ENCODE measurements around the gene PCARE. TPM values are rescaled to one million over a fixed set of nuclear protein-coding genes. Genes with fewer than 3 reads are reported as not detected.

Gene PCARE
- total and polyA plus RNA-seq, 2 of the 8 experiments (the other 6 are each of a cell fraction or from before 2014, with no cell fraction given): not detected

GRCh38 chr2:29105375-29105774, 31.1 kb upstream of the PCARE start:
- DNase-seq (ENCODE audit: low read depth in 1 of 2, low spot score in 2 of 2): no peak

More at GRCh38 chr2:29105375-29105774, 31.1 kb upstream of the PCARE start:
- no peak for FAIRE-seq
- no peak overlapping the region for H3K27ac ChIP-seq (ENCODE audit: low read depth, low read length)
- H2BK15ac ChIP-seq (ENCODE audit: low read length): no peak overlapping the region
- no peaks in the 10 kb centered on the region for H3K79me1 ChIP-seq (ENCODE audit: low read depth, low read length)
- H3K36me3 ChIP-seq (ENCODE audit: control insufficient read depth in 2 of 4, insufficient read depth in 4 of 4, low read length in 3 of 4): no peaks in the 10 kb centered on the region
- H3K4ac ChIP-seq (replicated peaks; ENCODE audit: insufficient read length, low read depth, low read length): no peak overlapping the region
- no peak overlapping the region for H3K4me3 ChIP-seq (ENCODE audit: extremely low read depth in 1 of 4, insufficient read depth in 2 of 4, low read depth in 3 of 4, low read length in 4 of 4)
- no peak overlapping the region for H2BK12ac ChIP-seq (ENCODE audit: low read depth, low read length)
- WGBS, 2 experiments (ENCODE audit: extremely low coverage in 1 of 2, insufficient coverage in 1 of 2, insufficient read length in 1 of 2, insufficient replicate concordance in 2 of 2, low coverage in 1 of 2, low lambda C conversion rate in 2 of 2, missing lambda C conversion rate in 1 of 2): 68% methylated on average over 2 of the region's 2 CpGs; no CpG with 5 or more reads in 1 of the 2 experiments
- H2BK120ac ChIP-seq (replicated peaks; ENCODE audit: low read depth, low read length): no peak overlapping the region
- H3K9me3 ChIP-seq (ENCODE audit: insufficient read depth in 2 of 2, low read depth in 1 of 2, low read length in 1 of 2): peaks cover 3 to 5% of the 10 kb centered on the region in 2 experiments; a peak in 2 of 4 replicates
- no peak overlapping the region for H4K91ac ChIP-seq (replicated peaks; ENCODE audit: insufficient read length, low read length)
- H3K4me2 ChIP-seq (ENCODE audit: insufficient read depth in 1 of 2, low read depth in 2 of 2, low read length in 2 of 2): no peak overlapping the region
- 0 out of 2 replicates have a peak overlapping the region, but pooled peaks have one; percentile 79 for H2AFZ ChIP-seq (ENCODE audit: low read length)
- H3K79me2 ChIP-seq (ENCODE audit: control insufficient read depth in 1 of 2, insufficient read depth in 2 of 2, low read length in 2 of 2): no peaks in the 10 kb centered on the region
- no peak overlapping the region for H3K9ac ChIP-seq (replicated peaks in 1 of 4; ENCODE audit: extremely low read depth in 1 of 4, low read depth in 3 of 4, low read length in 3 of 4)
- H3K56ac ChIP-seq (replicated peaks; ENCODE audit: insufficient read length, low read depth, low read length): no peak overlapping the region
- H4K5ac ChIP-seq (ENCODE audit: insufficient read length, low read depth, low read length): no peak overlapping the region
- H2BK20ac ChIP-seq (ENCODE audit: low read length): no peak overlapping the region
- H4K20me1 ChIP-seq (replicated peaks in 1 of 2; ENCODE audit: control insufficient read depth in 1 of 2, insufficient read depth in 2 of 2, low read length in 2 of 2): no peaks in the 10 kb centered on the region
- POLR2A ChIA-PET (ENCODE audit: partially characterized antibody): interaction anchor here (1.1 kb wide), 1 partner anchor 11 kb away, joined by 3 read pairs; no protein-coding TSS in a partner anchor
- no peak overlapping the region for H4K8ac ChIP-seq (ENCODE audit: extremely low read depth, insufficient read depth, low read length)
- H3K18ac ChIP-seq (ENCODE audit: extremely low read depth, low read length): no peak overlapping the region
- H2BK5ac ChIP-seq (ENCODE audit: low read depth, low read length): no peak overlapping the region
- H3K27me3 ChIP-seq (replicated peaks in 1 of 4; ENCODE audit: control insufficient read depth in 3 of 4, extremely low read depth in 1 of 4, insufficient read depth in 3 of 4, low read length in 3 of 4): no peaks in the 10 kb centered on the region
- CTCF ChIA-PET (ENCODE audit: partially characterized antibody): interaction anchor here (1.0 to 1.7 kb wide), 3 partner anchors 8 to 25 kb away, joined by 3 to 4 read pairs (median 3); no protein-coding TSS in a partner anchor
- TF ChIP-seq NANOG (IDR thresholded peaks at IDR 0.05; ENCODE audit: insufficient read depth, low read depth, low read length, poor library complexity, severe bottlenecking) (no peak), ASH2L (IDR thresholded peaks at IDR 0.05; ENCODE audit: low read length) (no peak), RAD21 (IDR thresholded peaks at IDR 0.05 in 1 of 2, conservative IDR thresholded peaks at IDR 0.05 in 1 of 2; ENCODE audit: low read depth in 2 of 2, low read length in 2 of 2) (0 out of 4 replicates have a peak, but pooled peaks of 1 of the 2 experiments have one; percentile 8)
- TF ChIP-seq, protein P1, sequence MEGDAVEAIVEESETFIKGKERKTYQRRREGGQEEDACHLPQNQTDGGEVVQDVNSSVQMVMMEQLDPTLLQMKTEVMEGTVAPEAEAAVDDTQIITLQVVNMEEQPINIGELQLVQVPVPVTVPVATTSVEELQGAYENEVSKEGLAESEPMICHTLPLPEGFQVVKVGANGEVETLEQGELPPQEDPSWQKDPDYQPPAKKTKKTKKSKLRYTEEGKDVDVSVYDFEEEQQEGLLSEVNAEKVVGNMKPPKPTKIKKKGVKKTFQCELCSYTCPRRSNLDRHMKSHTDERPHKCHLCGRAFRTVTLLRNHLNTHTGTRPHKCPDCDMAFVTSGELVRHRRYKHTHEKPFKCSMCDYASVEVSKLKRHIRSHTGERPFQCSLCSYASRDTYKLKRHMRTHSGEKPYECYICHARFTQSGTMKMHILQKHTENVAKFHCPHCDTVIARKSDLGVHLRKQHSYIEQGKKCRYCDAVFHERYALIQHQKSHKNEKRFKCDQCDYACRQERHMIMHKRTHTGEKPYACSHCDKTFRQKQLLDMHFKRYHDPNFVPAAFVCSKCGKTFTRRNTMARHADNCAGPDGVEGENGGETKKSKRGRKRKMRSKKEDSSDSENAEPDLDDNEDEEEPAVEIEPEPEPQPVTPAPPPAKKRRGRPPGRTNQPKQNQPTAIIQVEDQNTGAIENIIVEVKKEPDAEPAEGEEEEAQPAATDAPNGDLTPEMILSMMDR (IDR thresholded peaks at IDR 0.05; ENCODE audit: control extremely low read depth in 1 of 3, insufficient read depth in 1 of 3, low read depth in 1 of 3, low read length in 3 of 3): no peak
- no peak overlapping the region for H3K23ac ChIP-seq (ENCODE audit: insufficient read length)
- no peaks in the 10 kb centered on the region for H3K23me2 ChIP-seq (ENCODE audit: low read depth, low read length)
- no peak overlapping the region for H3K14ac ChIP-seq (ENCODE audit: insufficient read length)
- no peaks in the 10 kb centered on the region for H3K4me1 ChIP-seq (replicated peaks in 1 of 4; ENCODE audit: control insufficient read depth in 3 of 4, insufficient read depth in 4 of 4, low read length in 3 of 4)
- no peak overlapping the region for H2AK5ac ChIP-seq (ENCODE audit: low read depth, low read length)

All from H1 (cell line).